Measurements from ENCODE around the gene DCDC2B.

DCDC2B gene

DNA sequence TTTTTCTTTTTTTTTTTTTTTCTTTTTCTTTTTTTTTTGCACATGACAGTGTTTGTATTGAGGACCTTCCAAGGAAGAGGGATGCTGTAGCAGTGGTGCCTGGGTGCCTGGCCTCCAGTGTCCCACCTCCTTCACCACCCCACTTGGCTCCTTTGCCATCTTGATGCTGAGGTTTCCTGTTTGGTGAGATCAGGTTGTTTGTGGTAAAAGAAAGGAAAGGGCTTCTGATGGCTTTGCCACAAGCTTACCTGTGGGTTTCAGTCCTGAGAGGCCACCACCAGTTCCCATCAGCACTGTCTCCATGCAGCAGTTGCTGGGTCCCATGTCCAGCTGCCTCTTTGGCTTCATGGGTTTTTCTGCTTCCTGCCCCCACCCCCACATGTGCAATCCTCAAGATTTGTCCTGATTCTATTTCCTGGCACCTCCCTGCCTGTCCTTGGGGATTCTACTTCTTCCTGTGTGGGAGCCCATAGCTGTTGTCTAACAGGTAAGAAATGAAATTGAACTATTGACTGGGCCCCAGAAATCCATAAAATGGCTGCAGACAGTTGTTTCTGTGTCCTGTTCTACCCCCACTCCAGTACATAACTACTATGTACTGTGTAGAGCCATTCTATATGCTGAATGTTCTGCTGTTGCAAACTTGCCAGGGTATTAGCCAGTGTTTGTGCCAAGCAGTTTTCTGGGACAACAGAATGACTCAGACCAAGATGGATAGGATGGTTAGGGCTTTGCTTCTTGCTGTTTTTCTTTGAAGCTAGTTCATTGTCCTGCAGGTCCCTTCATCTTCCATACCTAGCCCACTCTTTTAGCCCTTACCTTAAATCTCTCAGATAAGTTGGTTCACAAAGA, 12.7 kb upstream of the DCDC2B start:
- DNase-seq (ENCODE audit: low spot score): no peak

DNA sequence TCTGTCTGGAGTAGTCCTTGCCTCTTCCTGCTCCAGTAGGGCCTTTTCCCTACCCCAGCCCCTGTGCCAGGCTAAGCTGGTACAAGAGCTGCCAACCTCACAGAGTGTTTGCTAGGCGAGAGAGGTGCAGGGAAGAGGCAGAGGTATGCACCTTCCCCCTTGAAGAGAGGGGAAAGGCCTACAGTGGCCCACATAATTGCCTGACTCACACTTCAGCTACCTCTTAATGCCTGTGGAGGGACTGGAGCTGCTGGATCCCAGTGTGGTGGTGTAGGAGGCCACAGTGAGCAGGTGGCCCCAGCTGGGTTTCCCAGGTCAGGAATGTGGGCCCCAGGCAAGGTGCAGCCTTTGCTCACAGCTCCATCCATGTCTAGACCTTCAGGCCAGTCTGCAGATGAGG, 11.8 kb upstream of the DCDC2B start:
- DNase-seq (ENCODE audit: low spot score): no peak

DNA sequence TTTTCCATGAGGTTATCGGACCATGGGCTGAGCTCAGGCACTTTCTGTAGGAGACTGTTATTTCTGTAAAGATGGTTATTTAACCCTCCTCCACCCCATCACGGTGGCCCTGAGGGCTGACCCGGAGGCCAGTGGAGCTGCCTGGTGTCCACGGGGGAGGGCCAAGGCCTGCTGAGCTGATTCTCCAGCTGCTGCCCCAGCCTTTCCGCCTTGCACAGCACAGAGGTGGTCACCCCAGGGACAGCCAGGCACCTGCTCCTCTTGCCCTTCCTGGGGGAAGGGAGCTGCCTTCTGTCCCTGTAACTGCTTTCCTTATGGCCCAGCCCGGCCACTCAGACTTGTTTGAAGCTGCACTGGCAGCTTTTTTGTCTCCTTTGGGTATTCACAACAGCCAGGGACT, 11.1 kb upstream of the DCDC2B start:
- no peak for DNase-seq (ENCODE audit: low spot score)

DNA sequence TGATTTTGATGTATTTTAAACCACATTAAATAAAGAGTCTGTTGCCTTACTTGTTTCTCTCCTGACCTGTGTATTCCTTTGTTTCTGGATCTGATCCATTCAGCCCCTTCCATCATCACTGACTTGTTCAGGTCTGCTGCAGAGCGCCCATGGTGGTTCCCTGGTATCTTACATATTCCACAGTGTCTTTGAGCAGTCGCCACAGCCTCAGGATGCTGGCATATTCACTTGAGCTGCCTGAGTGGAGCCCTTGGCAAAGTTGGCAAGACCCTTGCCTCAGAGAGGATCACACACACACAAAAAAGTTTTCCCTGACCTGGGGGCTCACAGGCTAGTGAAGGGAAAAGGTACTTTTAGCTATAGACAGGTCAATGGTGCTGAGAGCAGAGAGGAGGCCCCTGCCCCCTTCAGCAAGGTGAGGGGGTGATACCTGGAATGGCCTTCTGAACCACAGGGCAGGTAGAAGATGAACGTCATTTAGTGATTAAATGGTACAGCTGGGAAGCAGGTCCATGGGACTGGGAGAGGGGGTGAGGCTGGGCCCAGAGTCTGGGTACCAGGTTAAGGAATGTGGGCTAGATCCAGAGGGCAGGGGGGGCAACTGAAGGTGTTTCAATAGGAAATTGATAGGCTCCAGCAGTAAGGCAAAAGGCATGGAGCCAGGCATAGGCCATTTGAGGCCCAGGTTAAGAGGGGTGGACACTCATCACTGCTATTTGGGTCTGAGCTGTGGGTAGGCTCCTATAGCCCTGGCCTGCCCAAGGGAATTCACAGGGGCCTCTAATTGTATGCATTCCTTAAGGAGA, 10.4 kb upstream of the DCDC2B start:
- DNase-seq (ENCODE audit: low spot score): no peak

DNA sequence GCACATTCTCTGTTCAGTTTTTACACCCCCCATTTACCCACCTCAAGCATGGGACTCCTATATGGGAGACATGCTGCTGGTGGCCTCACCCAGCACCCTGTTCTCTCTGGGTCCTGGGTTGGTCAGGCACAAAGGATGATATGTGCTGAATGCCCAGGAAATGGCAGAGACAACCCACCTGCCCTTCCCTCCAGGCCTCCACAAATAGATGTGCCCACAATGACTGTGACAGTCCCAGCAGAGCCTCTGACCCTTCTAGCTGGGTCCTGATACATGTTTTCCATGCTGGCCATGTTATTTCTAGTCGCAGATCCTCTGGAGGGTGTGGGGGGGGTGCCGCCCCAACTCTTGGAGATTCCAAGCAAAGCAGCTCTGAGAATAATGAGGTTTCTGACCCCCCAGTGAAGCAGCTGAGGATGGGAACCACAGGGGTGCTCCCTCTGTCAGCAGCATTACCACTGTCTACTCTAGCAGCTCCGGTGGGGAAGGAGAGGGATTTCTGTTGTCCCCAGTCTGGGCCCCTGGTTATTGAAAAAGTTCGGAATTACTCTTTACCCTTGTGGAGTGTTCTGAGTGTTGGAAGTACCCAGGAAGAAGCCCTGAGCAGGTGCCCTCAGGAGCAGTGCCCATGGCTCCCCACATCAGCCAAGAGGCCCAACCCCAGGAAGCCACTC, 9.7 kb upstream of the DCDC2B start:
- DNase-seq (ENCODE audit: low spot score): no peak

DNA sequence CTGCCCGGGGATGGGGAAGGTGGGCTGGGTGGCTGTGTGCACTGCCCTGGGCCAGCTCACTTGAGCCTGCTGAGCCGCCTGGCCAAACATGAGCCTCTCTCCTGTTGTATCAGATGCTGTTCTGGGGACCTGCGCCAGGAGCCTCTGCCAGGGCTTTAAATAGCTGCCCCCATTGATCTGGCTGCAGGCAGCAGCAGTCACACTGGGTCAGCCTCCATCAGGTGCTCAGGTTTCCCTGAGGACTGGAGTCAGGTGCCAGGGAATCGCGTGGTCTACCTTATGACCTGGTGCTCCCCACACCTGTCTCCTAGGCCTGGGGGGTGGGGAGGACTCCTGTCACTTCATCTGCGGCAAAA, 9.2 kb upstream of the DCDC2B start:
- DNase-seq (ENCODE audit: low spot score): peak; percentile 31

DNA sequence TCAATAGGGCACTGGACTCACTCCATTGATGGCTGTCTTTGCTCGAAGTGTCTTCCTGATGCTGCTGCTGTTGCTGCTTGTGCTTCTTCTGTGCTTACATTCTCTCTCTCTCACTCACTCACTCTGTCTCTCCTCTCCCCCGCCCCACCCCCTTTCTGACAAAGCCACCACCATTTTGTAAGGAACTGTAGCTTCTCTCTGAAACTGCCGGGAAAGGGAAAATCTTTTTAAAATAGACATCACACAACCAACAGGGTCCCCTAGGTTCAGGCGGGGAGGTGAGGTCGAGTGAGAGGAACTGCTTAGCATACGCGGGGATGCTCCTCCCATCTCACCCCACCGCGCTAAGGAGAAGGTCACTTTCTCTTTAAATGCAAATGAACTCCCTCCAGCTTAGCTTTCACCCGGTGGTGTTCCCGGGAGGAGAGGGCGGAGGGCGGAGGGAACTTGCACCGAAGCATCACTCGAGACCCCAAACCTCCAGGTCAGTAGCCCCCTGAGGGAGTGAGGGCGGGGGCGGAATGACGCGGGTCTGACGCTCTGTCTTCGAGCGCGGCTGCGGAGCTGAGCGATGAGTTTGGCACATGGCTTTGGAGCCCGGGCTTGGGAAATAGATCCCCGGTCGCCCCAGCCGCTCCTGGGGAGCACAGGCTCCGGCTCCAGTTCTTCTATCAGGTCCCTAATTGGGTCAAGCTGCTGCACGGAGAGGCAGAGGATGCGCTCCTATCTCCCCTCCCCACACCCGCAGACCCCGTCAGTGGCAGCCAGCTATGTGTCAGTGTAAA, 8.5 kb upstream of the DCDC2B start, which contains the start of gene CCDC28B:
TSS of gene CCDC28B (plus strand) at position 370 of the 785 bp plus-strand sequence. CDS start 1,341 bp downstream, outside the sequence.
- DNase-seq (ENCODE audit: low spot score): peak; percentile 86

DNA sequence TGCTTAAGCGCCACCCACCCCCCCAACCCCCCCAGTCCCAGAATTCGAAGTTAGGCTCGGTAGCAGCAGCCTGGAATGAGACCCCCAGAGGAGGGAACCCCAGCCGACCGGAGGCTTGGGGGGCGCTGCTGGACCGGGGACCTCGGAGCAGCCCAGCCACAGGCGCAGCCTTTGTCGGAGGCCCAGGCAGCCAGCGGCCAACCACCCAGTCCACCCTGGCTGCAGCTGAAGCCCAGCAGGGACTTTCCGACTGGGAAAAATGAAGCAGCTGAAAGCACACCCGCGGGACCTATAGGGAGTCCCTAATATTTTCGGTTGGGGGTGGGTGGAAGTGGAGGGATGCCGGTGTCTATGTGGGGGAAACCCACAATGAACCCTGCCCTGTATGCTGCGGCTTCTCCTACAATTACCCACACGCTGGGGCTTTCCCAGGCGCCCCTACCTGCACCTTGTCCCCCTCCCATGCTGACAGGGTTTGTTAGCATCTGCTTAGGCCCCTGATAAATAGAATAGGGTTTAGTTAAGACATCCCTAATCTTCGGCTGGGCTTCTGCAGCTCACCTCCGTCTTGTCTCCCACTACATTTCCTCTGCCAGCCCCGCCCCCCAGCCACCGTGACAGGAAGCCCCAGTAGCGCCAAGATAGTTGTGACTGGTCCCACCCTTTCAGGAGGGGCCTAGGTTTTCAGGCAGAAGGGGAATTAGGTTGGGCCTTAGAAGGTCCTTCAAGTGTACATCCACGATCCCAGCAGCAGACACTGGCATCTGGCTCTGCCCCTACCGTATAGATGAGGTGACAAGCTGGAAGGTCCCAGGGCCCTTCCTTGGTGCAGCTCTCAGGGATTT, 7.7 kb upstream of the DCDC2B start:
- DNase-seq (ENCODE audit: low spot score): peak; percentile 70

DNA sequence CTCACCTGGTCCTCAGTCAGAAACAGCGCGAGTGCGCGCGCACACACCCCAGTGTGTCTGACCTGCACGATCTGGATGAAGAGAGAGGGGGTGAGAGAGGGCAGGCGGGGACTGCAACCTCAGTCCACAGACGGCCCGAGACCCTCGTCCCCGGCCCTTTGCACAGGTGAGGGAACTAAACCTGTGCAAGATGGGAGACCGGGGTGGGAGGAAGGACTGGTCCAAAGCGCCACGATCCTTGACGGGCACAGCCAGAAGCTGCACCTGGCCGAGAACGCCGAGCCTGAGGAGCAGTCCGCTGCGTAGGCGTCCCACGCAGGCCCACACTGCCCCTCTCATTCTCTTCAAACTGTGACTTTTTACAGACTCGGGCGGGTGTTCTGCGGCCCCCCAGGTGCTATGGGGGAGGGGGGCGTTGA, 3.9 kb upstream of the DCDC2B start:
- no peak for DNase-seq (ENCODE audit: low spot score)

DNA sequence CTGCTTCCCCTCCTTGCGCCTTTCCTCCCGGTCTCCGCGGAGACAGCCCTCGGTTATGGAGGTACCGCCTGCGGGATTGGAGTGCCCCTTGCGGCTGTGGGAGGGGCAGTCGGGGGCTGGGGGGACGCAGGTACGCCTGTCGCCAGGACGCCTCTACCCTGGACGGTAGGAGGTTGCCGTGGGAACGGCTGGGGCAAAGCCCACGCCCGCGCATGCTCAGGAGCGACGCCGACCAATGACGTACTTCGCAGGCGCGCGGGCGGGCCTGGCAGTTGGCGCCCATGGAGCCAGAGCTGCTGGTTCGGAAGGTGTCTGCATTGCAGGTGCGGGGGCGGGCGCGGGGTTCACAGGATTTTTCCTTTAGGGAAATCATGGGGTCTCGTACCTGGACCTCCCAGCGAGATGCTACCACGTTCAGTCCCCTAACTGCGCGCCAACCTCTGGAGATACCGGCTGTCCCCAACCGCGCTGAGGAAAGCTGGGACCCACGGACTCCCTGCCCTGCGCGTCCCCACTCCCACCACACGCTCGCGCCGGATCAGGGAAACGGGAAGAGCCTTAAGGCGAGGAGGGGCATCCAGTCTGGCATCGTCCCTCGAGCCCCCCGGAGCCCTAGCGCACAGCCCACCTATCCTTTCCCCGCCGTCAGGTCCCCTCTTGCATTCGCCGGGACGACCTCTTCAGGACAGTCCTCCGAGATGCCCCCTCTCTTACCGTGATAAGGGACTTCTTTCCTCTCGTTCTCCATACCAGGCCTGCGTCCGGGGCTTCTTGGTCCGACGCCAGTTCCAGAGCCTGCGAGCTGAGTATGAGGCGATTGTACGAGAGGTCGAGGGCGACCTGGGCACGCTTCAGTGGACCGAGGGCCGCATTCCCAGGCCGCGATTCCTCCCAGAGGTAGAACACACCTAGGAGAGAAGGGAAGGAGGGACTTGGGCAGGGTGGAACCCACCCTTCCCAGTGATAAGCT, 3.2 kb upstream of the DCDC2B start, which contains the start of gene IQCC:
TSS of gene IQCC (plus strand) at position 271 of the 970 bp plus-strand sequence. CDS start at position 282, 11 bp downstream.
- peak; percentile 97 for DNase-seq (ENCODE audit: low spot score)

DNA sequence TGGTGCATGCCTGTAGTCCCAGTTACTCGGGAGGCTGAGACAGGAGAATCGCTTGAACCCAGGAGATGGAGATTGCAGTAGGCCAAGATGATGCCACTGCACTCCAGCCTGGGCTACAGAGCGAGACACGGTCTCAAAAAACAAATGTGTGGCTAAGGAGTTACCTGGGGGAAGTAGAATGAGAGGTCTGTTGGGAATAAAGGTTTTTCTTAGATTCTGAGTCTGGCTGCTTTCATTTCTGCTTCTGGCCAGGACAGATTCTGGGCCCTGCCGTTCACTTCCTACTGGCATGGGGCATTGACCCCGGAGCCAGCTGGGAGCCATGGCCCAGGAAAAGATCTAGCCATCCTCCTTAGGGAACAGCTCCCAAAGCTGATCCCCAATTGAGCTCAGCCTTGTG, 420 bp upstream of the DCDC2B start:
- no peak for DNase-seq (ENCODE audit: low spot score)

DNA sequence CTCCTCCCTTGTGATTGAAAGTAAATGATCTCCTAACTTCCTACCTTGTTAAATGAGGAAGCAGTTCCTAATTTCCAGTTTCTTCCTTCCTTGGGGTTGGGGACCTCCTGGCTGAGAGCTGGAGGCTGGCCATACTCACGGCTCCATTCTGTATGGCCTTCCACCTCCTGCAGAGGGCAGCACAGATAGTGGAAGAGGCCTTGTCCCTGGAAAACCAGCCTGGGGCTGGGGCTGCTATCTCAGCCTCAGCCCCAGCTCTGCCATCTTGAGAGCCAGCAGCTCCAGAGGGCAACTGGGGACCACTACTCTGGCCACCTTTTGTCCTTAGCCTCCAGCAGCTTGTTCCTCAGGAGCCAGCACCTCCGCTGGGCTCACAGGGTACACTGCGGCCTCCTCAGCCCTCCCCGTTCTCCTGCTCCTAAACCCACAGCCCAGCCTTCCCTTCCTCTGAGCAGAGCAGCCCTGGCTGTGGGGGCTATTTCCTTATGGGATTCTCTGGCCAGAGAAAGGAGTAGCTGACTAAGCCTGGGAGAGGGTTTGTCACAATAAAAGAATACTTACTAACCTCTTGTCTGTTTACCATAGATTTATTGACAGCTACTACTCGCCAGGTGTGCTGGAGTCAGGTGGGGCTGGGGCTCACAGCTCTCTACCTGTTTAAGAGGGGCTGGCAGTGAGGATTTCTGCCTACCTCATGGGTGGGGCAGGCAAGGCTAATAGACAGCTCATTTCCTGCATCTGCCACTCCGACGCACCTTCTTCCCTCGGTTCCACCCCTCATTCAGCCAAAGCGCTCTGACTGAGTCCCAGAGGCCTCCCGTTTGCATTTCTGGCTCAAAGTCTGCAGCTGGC, 7.0 kb downstream of the DCDC2B start:
- DNase-seq (ENCODE audit: low spot score): peak; percentile 81

DNA sequence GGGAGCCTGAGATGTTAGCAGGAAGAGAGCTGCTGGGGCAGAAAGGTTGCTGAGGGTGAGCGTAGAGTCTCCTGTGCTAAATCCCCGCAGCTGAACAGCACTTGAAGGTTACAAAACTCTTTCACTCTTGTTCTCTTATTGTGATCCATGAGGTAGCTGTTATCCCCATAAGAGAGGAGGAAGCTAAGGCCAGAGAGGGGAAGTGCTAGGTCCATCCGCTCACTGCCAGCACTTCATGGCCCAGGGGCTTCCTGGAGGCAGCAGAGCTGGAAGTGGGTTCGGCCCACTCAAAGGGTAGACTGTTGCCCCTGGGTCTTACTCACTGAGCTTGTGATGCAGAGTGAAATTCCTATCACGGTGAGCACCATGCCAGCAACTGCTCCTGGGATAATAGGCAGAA, 7.7 kb downstream of the DCDC2B start:
- DNase-seq (ENCODE audit: low spot score): no peak

DNA sequence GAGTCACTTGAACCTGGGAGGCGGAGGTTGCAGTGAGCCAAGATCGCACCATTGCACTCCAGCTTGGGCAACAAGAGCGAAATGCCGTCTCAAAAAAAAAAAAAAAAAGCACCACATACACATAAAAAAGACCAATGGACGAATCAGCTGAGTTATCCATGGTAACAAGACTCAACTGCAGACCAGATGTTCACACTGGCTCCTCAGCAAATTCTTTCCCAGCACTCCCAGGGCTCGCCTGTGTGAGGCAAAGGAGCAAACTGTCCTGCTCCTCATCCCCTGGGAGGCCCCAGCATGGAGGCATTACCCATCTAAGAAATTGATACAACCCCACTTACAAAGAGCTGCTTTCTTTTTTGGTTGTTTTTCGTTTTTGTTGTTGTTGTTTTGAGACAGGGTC, 10.1 kb downstream of the DCDC2B start:
- no peak for DNase-seq (ENCODE audit: low spot score)

DNA sequence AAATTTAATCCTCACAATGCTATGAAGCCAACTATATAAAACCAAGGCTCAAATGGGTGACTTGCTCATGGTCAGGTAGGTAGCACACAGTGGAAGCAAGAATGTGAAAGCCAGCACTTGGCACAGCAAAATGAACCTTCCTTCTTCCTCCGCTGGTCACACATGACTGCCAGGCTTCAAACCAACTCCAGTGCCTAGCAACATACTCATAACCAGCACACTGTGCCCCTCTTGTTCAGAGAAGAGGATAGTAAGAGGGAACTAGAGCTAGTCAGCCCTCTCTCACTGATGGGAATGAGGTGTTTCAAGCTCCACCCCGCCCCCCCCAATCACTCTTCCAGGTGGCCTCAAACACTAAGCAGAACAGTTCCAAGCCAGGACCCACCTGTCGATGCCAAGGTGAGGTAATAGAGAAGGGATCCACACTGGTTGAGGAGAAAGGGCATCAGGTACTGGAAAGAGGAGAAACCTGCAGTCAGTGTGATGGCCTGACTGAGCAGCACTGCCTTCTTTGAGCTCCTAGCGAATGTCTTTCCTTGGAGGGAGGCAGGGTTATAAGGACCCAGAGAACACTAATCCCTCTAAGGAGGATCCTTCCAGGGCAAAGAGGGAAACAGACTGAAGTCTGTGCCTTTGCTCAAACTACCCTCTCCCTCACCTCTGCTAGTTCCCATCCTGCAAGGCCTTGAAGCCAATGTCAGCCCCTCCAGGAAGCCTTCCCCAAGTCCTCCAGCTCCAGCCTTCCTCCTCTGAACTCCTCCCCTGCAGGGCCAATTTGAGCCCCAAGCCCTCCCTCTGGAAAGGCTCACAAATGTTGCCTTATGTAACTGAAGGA, 12.1 kb downstream of the DCDC2B start:
- no peak for DNase-seq (ENCODE audit: low spot score)

DNA sequence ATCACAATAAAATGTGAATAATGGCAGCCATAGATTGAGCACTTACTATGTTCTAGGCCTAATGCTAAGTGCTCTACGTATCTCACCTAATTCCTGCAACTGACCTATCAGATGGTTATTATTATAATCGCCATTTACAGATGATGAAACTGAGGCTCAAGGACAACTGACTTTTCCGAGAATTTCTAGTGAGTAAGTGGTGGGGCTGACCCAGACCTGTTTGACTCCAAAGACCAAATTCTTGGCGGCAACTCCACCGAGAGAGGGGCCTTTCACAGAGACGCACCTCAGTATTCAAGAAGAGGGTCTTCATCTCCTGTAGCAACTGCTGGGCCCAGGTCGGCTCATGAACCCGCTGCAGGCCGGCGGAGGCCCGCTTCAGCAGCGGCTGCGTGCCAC, 12.7 kb downstream of the DCDC2B start:
- no peak for DNase-seq (ENCODE audit: low spot score)

DNA sequence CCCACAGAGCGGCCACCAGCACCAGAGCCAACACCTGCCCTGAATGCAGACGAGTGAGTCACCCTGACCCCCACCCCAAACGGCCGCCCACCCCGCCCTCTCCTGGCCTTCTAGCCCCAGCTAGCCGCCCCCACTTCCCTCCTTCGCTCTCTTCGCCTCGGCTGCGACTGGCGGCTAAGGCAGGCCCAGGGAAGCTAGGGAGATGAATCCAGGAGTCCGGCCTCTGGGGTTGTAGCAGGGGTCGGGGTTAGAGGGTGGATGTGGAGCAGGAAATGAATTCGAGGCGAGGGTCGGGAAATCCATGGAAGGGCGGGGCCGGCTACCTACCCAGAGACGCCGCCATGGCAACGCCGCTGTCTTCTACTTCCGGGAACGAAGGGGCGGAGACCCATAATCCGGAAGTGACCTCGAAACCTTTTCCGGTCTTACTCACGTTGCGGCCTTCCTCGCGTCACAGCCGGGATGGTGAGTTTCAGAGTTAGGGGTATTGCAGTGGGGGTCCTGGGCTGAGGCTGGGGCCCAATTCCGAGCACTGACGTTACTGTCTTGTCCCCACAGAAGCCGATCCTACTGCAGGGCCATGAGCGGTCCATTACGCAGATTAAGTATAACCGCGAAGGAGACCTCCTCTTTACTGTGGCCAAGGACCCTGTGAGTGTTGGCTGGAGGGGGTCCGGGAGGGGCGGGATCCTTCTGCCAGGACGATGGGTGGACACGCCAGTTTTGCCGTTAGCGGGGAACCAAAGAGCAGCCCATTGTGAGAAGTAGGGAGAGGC, 13.3 kb downstream of the DCDC2B start, which contains the start of the genes EIF3I and TMEM234:
TSS of gene EIF3I (plus strand) at position 428 of the 776 bp plus-strand sequence. CDS start at position 463, 35 bp downstream.
TSS of gene TMEM234 (minus strand) at position 374 of the 776 bp plus-strand sequence. CDS start at position 343, 31 bp downstream.
- DNase-seq (ENCODE audit: low spot score): peak; percentile 95

All from iPS-NIHi11 (cell line).